HG03432 (cell line): ENCODE data around the gene YDJC.
"Not testable (repeated sequence)": the region's sequence is repeated elsewhere in the genome, so short reads cannot be mapped to it uniquely, and the experiment has no call there.

Experiments used
- ATAC-seq: cut with Tn5 transposase; IDR thresholded peaks from one replicate; pipeline ENCODE4 v1.9.1; 2021; ENCODE audit warnings: mild to moderate bottlenecking, moderate library complexity; ENCODE audit not compliant: unreplicated experiment

Gene YDJC

GRCh38 chr22:21652010-21652546 is 22.3 kb upstream of the YDJC start:
- ATAC-seq = peak; percentile 87

- peak; percentile 34 for ATAC-seq
Observed at GRCh38 chr22:21651521-21652009, 21.7 kb upstream of the YDJC start.

GRCh38 chr22:21650823-21651520 is 21.1 kb upstream of the YDJC start:
- no peak for ATAC-seq

GRCh38 chr22:21650280-21650679 is 20.5 kb upstream of the YDJC start:
- no peak for ATAC-seq

- ATAC-seq = no peak
Observed at GRCh38 chr22:21646608-21647590, 17.1 kb upstream of the YDJC start.

- ATAC-seq = not testable (repeated sequence)
Observed at GRCh38 chr22:21645513-21645912, 15.7 kb upstream of the YDJC start.

GRCh38 chr22:21643533-21644357 is 13.9 kb upstream of the YDJC start:
- no peak for ATAC-seq

GRCh38 chr22:21642584-21643448 is 13.0 kb upstream of the YDJC start:
- no peak for ATAC-seq

- ATAC-seq = peak; percentile 93
Observed at GRCh38 chr22:21641789-21642583, 12.2 kb upstream of the YDJC start, which contains the start of gene SDF2L1. Gene SDF2L1, plus strand, starts transcription at chr22:21642302. Its CDS starts 35 bp downstream, at chr22:21642337.

GRCh38 chr22:21641417-21641788 is 11.6 kb upstream of the YDJC start:
- peak; percentile 2 for ATAC-seq

- ATAC-seq = no peak
Observed at GRCh38 chr22:21640810-21641209, 11.0 kb upstream of the YDJC start.

GRCh38 chr22:21639359-21639758 is 9.5 kb upstream of the YDJC start:
- ATAC-seq = no peak

- ATAC-seq = not testable (repeated sequence)
Observed at GRCh38 chr22:21637450-21637849, 7.6 kb upstream of the YDJC start.

GRCh38 chr22:21636629-21637218 is 6.9 kb upstream of the YDJC start:
- ATAC-seq = no peak

GRCh38 chr22:21635771-21636510 is 6.1 kb upstream of the YDJC start:
- ATAC-seq = no peak

- no peak for ATAC-seq
Observed at GRCh38 chr22:21634844-21635243, 5.0 kb upstream of the YDJC start.

- no peak for ATAC-seq
Observed at GRCh38 chr22:21634081-21634480, 4.3 kb upstream of the YDJC start.

GRCh38 chr22:21633481-21633880 is 3.7 kb upstream of the YDJC start:
- no peak for ATAC-seq
